Fibroblast of peridontal ligament (primary cell): ENCODE results near the gene RPS6KA2.
"Not testable (repeated sequence)": the region's sequence is repeated elsewhere in the genome, so short reads cannot be mapped to it uniquely, and the experiment has no call there.

Experiments used
- DNase-seq: peaks from one replicate; pipeline ENCODE4 v3.0.0-alpha.2; 2010; ENCODE audit errors: extremely low read depth

The RPS6KA2 gene

DNA sequence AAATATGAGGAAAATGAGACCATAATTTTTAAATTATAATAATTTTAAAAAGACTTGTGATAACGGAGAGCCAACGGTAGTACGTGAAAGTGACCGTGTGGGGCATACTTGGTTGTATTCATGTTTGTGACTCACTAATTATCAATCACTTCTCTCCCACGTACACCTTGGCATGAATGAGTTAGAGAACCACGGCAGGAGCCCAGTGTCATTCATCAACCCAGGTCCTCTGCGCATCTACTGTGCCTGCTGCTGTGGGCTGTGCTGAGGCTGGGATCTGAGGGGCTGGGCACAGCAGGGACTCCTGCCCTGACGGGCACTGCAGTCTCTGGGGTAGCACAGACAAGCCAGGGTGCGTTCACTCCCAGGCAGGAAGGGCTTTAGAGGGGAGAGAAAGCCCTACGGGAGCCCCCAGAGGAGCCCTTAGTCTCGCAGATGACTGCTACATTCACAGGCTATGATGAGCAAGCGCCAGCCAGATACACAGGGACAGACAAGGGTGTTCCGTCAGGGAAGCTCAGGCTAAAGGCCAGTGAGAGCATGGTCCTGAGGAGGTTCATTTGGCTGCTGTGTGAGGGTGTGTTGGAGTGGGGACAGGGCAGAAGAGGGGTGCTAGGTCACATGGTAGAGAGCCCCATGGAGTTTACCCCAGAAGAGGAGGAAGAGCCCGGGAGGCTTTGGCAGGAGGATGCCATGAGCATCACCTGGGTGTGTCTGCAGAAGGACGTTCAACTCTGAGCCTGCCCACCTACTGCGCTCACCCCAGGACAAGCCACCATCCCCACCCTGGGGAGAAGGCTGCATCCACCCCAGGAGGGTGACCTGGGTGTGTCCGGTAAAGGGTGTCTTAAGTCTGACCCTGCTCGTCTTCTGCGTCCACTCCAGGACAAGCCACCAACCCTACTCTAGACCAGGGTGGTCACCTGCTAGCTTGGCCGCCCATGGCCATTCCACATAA, 8.2 kb upstream of the RPS6KA2 start:
- DNase-seq = no peak

DNA sequence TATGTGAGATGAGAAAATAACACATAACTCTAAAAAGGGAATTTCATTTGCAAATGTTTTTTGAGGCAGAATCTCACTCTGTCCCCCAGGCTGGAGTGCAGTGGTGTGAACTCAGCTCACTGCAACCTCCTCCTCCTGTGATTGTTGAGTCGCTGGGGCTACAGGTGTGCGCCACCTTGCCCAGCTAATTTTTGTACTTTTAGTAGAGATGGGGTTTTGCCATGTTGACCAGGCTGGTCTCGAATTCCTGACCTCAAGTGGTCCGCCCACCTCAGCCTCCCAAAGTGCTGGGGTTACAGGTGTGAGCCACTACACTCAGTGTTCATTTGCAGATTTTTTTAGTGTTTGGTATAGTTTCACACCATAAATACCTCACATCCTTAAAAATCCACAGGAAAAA, 7.5 kb upstream of the RPS6KA2 start:
- DNase-seq = not testable (repeated sequence)

DNA sequence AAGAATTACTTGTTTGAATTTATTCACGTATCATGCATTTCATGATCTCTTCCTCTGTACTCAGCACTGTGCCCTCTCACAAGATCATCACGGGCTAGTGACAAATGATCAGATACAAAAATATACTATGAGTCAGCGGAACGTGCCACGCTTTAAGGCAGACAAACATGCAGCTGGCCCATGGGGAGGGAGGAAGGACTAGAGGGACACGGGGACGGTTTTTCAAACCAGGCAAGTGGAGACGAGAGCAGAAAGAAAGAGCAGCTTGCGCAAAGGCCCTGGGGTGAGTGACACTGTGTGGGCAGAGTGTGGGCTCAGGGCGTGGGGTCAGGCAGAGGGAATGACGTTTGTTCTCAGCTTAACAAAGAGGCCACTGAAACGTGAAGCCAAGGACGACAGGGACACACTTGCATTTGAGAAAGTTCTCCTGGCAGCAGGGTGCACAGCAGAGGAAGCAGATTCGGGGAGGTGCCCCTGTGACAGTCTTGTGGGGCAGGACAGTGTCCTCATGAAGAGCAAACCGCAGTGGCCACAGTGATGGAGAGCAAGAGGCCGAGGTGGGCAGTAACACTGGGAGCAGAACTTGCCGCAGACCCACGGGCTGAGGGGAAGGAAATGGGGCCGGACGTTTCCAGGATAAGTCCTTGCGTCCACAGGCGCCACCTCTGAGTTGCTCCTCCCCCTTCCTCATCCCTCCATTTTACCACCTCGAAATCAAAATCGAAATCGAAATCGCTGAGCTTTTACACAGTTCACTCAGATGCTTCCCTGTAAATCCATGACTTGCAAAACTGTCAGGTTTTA, 6.9 kb upstream of the RPS6KA2 start:
- no peak for DNase-seq

DNA sequence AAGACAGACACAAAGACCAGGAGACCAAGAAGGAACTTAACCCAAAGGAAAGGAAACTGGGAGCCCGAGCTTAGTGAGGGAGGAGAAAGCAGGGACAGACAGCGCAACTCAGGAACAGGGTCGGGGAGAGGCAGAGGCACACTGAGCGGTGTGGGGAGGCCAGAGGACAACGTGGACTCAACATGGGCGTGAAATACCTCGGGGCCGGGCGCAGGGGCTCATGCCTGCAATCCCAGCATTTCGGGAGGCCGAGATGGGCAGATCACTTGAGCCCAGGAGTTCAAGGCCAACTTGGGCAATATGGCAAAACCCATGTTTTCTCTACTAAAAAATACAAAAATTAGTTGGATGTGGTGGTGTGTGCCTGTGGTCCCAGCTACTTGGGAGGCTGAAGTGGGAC, 5.7 kb upstream of the RPS6KA2 start:
- DNase-seq = no peak

DNA sequence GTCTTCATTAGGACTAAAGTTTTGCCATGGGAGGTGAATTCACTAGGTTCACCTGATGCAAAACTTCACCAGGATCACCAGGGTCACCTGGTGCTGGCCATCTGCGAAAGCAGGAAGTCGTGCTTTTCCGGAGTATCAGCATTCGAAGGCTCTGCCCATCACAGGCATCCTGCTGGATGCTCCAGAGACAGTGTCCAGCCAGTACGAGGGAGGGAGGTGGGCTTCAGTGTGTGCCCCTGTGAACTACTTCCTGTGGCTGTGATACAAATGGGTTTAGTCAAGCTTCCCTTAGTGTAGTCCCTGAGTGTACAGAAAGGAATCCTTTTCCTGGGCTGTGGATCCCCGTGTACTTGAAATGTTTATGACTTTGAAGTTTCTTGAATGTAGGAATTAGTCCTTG, 3.4 kb upstream of the RPS6KA2 start:
- DNase-seq = no peak

DNA sequence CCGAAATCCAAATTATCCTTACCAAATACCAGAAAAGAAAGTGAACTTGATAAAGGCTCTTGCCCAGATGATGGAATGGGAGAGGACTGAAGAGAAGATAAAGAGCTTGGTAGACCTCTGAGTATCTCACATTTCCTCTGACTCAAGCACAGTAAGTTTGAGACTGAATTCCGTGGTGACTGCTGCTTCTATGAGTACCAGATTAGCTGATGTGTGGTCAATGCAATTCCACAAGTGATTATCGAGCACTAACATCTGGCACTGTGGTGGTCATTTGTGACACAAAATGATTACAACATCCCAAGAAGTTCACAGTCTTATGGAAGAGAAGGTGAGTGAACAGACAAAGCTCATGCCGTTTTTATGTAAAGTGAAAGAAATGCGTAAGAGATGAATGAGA, 2.6 kb upstream of the RPS6KA2 start:
- peak; percentile 88 for DNase-seq

DNA sequence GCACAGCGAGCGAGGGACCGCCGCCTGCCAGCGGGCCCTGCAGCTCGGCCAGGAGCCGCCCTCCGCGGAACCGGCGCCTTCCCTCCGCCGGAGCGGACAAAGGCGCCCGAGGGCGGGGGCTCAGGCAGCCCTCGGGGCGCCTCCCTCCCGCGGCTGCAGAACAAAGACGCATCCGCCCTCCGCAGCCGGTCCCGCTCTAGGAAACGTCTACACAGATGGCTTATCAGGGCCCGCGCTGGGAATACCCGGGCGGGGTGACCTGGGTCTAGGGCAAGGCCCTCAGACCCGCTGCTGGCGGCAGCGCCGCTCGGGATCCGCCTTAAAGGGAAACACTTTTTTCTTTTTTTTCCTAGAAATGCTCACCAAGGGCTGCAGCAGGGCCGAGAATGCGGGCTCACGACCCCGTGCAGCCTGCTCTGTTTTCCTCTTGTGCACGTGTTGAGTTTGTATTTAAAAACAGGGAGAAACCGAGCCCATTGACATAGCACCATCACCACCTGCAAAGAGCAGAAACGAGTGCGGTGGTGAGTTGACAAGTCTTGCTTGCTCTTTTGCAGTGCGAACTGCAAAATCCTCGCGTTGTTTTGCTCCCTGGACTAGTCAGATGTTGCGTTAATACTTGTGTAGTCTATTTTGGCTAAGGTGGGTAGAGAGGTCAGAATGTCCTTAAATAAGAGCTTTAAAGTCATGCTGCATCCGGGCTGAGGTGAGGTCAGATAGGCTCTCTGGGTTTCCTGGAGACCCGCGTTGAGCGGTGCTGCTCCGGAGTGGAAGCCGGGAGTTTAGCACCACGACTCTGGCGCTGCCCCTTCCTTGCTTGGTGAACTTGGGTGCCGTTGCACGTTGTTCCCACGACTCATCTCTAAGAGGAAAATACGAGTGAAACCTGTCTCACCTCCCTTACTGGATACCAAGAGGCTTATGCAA, 1.1 kb upstream of the RPS6KA2 start:
- peak; percentile 38 for DNase-seq

DNA sequence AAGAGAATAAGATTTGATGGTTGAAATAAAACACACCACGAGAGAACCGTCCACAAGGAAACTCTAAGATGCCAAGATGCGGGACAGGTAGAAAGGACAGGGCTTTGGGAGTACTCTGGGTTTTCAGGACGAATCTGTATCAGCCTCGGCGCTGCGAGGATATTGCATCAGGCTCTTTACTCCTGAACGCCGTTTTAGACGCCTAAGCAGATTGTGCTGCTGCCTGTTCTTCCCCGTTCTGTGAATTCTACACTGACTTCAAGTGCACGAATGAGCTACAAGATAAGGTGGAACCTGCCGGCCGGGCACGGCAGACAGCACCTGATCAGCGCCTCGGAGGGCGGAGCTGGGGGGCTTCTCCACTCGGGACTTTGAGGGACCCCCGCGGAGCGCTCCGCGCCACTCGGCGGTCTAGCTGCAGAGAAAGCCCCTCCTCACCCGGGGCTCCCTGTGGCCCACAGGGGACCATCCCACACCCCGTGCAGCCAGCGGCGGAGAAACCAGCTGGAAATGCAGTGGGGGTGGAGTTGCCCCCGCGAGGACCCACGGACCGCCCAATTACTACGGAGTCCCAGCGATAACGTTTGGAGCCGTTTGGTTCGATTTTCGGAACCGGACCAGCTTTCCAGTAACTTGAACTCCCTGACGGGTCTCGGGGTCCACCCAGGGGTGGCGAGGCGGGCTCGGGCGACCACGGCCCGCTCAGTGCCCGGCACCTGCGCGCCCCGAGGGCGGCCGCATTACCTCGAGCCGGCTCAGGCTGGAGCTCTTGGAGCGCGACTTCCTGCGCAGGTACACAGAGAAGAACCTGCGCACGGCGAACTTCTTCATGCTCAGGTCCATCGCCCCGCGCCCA, 646 bp downstream of the RPS6KA2 start:
- peak; percentile 58 for DNase-seq

DNA sequence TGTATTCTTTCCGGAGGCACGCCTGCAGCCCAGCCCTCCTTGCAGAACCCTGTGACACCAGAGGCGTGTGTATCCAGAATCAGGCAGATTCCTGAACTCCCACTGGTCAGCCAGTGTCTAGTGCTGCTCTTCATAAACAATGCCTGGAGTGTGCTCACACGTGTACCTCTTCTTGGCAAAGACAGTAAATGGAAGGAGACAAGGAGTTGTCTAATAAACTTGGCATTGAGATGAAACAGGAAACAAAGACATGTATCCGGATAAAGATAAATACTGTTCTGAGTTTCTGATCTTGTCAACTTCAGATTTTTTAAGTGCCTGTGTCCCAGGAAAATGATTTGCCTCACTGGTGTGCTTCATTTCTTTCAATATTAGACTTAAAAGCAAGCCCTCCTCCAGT, 1.7 kb downstream of the RPS6KA2 start:
- peak; percentile 30 for DNase-seq

DNA sequence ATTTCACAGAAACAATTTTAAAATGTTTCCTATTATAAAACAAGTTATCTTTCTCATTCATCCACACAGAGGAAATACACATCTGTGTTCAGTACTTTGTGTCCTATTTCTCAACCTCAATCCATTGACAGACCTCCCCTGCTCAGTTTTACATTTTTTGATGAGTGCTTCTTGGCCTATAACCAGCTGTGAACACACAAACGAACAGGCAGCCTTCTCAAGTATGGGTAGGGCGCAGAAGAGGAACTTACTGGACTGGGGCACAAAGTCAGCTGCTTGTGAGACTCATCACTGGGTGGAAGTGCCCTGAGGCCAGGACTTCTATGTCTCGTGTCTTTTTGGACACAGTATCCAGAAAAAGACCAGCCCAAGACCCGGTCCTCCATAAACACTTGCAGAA, 2.8 kb downstream of the RPS6KA2 start:
- DNase-seq = peak; percentile 77

DNA sequence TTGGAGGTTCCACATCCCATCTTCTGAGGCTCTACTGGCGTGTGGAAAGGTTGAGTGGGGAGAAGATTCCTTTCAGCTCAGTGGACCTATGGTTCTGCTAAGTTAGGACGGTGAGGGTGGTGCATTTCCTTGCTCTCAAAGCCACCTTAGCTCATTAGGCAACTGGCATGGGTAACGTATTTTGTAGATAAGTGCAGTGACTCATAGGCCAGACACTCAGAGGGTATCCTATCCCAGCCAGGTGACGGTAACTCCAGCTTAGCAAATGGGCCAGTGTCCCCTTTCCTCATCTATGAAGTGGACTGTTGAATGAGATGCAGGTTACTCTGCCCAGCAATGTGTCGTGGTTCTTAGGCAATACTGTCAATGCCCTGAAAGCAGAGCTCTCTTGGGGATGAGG, 3.7 kb downstream of the RPS6KA2 start:
- DNase-seq = no peak

DNA sequence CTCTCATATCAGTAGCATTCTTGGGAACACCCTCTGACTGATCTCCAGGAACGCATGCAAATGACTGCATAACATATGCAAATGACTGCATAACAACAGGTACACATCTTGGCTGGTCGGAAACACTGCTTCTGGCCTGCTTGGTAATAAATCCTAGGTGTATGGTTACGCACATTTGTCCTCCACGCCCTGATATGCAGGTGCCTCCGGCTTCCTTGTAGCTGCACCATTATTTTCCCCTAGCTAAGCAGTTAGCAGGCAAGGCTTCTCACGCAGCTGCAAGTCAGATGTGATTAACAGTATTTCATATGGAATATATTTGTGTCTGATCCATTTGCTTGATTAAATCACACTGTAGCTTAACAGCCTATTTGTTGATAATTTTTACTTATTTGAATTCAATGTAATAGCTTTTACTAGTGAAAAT, 5.9 kb downstream of the RPS6KA2 start:
- no peak for DNase-seq

DNA sequence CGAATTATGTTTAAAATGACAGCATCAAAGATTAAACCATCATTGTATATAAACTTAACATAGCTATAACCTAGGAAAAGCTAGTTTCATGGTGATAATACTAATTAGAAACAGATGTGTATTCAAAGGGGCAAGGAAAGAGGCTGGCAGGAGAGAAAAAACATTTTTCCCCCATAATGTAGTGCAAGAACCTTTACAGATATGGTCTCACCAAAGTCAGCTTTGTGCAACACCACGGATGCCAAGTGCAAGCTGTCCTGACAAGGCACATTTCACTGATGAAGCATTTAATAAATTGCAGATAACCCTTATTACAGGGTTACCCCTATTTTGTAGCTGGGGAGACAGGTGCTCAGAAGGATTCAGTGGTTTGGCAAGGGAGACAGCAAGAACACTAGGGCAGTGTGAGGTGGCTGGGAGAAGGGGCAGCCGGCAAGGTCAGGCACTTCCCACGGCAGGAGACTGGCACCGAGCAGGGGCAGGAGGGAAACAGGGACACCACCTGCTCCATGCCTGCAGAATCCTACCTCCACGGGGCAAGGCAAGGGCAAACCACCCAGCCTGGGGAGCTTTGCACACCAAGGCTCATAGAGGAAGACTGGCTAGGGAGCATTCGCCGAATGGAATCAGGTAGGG, 6.5 kb downstream of the RPS6KA2 start:
- no peak for DNase-seq

DNA sequence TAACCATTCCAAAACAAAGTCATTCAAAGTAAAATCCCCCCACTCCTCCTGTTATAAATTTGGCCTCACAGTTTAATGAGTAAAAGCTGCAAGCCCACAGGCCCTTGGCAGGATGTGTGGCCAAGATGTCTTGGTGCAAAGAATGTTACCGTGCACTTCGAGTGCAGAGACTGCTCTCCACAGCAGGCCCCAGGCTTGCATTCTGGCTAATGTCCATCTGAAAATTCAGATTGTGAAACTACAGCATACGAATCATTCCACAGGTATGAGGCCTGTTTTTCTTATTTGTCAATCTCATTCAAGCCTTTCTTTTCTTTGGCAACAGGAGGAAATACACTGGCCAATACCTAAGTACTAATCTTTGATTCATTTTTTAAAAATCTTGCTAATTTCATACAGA, 7.1 kb downstream of the RPS6KA2 start:
- DNase-seq = peak; percentile 99

DNA sequence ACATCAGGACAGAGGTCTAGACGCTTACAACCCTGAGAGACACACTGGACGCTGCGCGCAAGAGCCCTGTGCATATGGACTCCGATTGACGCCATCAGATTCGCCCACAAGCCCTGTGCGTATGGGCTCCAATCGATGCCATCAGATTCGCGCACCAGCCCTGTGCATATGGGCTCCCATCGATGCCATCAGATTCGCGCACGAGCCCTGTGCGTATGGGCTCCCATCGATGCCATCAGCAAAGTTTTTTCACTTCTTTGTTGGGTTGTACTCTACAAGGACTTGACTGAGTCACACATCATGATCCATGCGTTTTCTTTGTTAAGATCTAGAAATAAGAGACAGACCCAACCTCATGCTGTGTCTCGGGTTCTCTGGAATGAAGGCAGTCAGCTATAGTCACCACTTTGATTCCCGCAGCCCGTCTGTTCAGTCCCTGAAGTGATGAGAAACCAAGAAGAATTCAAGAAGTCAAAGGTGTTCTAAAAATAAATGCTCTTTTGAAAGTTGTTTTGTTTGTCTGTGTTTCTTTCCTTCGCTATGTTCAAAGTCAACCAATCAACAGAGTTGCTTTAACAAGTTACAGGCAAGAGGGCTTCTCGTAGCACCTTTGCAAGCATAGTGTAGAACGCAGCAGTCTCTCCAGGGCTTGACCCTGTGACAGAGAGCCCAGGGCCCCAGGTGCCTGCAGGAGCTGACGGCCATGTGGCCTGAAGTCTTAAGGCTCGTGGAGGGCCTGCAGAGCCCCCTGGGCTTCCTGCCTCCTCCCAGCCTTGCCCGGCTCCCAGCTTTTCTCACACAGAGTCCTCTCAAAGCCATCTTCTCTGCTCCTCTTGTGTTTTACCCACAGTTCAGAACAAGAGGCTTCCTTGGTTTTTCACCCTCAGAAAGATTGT, 7.9 kb downstream of the RPS6KA2 start:
- peak; percentile 65 for DNase-seq

DNA sequence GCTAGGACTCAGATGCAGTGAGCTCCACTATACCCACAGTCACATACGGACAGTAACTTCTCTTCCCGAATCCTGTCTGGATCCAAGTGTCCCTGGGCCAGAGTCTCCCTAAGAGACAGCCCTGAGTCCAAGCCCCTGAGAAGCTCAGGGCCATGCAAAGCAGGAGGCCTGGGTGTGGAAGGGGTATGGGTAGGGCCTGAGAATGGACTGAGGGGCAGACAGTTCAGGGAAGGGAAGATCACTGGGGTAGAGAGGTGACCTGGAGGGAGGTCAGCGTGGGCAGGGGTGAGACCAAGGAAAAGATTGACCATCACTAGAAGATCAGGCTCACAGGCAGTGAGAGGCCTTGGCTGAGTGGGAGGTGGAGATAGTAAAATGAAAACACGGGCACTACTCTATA, 8.8 kb downstream of the RPS6KA2 start:
- DNase-seq = no peak

DNA sequence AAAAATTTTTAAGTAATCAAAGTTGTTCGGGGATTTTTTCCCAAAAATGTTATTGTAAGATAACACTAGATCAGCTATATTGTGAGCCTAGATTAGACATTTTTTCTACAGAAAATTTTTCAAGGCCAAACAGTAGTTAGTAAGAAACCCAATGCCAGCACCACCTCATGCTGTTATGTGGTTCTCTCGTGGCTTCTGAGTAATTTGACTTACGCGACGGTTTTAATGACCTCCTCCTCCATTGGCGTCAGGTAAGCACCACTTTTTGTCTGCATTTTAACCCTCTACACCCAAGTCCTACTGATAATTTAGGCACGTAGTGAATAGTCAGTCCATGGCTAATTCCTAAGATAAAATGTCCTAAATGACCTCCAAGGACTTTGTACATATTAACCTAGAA, 9.7 kb downstream of the RPS6KA2 start:
- no peak for DNase-seq

DNA sequence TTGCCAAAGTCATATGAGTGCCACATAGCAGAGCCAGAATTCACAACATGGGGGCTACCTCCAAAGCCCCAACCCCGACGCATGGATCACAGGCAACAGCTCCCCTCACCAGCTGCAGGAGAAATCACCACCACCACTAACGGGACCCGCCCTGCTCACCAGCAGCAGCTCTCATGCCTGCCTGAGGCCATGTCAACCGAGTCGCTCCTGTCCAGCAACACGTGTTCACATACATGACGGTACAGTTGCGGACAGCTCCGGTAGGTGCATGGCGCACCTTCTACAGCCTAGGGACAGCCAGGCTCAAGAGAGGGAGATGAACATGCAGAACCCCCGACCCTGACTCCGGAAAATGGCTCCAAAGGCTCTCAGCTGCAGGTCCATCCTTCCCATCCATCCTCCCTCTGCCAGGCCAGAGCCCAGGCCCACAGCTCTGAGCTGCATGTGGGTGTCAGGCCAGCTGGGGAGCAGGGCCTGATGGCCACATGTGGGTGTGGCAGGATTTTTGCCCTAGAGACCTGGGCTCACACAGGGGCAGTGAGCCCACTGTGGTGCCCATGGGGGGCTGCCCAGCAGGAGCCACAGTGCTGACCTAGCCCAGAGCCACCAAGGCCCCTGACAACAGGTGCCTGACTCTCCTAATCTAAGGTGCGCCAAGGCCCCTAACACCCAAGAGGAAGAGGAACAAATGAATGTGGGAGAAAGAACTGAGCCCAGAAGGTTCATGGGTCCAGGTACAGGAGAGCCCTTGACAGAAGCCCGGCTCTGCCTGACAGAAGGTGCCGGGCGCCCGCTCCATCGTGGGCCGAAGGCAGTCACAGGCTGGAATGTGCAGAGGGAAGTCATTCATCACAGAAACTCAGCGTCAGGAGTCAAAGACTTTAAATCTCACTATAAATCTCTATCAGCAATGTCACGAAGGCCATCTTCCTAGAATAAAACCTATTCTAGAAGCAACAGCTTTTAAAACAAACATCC, 10.5 kb downstream of the RPS6KA2 start:
- no peak for DNase-seq
